Fibroblast of skin of left quadriceps (primary cell): ENCODE data around the gene AOPEP.

Experiments
- DNase-seq, 2 experiments: peaks; one replicate each; pipeline ENCODE4 v3.0.0-alpha.2; 2013; ENCODE audit warnings: low read depth in 2 of 2

The AOPEP gene

DNA sequence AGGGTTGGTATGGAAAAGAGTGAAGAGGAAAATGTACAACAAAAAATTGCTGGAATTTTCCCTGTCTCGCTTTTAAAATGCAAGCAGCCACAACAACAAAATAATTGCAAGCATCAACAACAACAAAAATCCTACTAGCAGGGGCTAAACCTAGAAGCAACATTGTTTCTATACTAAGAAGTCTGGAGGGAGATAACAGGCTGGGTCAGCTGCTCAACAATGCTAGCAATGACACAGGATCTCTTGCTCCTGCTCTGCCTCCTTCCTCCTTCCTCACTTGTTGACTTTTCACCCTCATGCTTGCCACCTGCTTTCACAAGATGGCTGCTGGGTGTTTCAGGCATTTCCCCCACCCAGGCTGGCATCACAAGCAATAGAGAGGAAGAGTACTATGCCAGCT is 7.6 kb upstream of the AOPEP start:
- DNase-seq, result no peak

DNA sequence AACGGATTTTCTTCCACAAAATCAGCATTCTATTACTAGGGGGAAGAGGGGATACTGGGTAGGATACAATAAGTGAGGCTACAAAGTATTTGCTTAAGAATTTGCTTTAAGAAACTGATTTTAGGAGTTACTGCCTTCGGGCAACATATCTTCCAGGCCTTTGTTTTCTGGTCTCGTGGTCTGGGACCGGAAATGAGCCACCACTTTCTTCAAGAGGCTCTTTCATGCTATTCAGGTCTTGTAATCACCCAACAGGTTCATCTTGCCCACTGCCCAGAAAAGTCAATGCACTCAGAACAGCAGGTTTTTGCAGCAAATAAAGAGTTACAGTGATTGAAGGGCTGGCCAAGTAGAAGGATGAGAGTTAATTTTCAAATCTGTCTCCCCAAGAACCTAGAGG is 6.6 kb upstream of the AOPEP start:
- no peak for DNase-seq

DNA sequence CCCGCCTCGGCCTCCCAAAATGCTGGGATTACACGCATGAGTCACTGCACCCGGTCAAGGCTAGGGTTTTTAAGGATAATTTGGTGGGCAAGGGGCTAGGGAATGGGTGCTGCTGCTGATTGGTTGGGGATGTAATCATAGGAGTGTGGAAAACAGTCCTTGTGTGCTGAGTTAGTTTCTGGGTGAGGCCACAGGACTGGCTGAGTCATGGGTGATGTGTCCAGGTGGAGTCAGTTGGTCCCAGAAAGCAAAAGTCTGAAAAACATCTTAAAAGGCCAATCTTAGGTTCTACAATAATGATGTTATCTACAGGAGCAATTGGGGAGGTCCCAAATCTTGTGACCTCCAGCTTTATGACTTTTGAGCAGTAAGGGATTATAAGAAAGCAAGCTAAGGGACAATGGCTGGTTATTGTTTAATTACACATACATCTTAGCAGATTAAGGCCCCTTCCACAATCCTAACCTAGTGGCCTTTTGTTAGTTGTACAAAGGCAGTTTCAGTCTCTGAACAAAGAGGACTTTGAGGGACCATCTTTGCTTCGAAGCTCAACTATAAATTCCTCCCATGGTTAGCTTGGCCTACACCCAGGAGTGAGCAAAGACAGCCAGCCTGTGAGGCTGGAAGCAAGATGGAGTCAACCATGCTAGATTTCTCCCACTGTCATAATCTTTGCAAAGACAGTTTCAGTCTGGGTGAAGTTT is 5.5 kb upstream of the AOPEP start:
- no peak for DNase-seq

DNA sequence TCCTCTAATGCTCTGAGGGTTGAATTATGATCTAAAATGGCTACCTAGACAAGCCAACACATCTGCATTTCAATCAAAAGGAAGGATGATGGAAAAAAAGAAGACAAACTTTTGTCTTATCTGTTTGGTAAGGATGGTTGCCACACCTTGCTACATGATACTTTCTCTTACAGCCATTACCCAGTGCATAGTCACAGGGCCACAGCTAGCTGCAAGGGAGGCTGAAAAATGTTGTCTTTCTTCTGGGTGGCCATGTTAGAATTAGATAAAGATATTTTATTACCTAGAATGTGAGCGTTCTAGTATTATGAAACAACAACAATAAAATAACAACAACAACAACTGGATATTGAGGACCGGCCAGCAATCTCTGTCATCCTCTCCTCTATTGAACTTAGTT is 4.7 kb upstream of the AOPEP start:
- DNase-seq, result no peak

DNA sequence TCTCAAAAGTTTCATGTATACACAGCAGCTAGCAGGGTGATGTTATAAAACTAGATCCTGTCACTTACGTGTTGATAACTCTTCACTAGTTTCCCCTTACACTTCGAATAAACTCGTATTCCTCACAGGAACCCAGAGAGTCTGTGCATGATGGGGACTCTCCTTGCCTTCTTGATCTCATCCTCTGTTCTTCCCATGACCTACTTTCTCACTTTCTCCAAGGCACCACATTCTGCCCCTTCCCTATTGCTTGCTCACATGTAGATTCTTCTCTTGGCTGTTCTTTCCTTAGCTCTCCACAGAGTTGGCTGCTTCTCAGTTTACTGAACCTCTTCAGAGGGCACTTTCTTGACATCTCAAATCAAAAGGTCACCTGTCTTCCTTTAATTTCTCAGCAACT is 1.2 kb upstream of the AOPEP start:
- no peak for DNase-seq

DNA sequence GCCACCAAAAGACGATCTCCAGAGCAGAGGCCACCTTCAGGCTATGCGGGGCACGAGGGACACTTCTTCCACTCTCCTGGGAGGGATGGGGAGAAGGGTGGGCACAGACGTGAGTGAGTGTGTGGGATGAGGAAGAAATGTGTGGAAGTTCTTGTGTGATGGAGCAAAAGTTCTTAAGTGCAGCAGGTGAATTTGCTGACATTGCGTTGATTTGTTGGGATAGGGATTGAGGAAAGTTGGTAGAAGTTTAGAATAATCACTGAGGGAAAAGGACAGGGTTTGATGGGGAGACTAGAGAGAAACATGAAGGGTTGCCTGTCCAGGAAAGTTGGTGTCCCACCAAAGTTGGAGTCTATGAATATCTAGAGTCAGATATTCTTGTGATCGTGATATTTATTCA is 2.2 kb downstream of the AOPEP start:
- DNase-seq, result no peak

DNA sequence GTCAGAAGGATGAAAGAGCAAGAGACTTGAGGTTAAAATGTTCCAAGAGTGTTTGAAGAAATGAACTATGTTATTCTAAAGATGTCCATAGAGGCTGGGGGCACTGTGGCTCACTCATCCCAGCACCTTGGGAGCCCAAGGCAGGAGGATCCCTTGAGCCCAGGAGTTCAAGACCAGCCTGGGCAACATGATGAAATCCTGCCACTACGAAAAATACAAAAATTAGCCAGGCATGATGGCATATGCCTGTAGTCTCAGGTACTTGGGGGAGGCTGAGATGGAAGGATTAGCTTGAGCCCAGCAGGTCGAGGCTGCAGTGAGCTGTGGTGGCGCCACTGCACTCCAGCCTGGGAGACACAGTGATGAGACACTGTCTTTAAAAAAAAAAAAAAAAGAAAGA is 2.7 kb downstream of the AOPEP start:
- DNase-seq, result no peak

DNA sequence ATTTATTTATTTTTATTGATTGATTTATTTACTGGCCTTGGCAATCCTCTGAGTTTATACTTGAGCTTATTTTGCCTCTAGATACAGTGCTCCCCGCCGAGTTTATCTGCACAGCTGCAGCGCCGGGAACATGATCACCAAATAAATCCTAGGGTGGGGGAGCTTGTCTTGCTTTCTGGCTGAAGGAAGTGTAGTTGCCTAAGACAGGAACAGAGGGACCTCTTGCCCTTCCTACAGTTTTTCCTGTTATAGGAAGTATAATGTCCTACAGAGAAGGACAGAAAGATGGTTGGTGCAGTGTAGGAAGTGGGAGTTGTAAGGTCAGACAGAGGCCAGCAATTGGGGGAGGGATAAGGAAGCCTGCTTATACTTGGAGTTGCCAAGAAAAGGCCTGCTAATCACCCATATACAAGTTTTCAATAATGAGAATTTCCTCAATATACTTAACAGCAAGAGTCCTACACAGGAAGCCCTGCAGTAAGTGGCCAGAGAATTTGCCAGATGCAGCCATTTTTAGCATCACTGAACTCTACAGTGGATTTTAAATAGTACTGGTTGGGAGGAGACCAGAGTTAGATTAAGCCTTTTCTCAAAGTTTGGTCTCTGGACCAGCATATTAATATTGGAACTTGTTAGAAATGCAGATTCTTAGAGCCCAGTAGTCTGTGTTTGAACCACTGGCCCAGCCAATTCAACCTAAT is 7.7 kb downstream of the AOPEP start:
- DNase-seq, result no peak

DNA sequence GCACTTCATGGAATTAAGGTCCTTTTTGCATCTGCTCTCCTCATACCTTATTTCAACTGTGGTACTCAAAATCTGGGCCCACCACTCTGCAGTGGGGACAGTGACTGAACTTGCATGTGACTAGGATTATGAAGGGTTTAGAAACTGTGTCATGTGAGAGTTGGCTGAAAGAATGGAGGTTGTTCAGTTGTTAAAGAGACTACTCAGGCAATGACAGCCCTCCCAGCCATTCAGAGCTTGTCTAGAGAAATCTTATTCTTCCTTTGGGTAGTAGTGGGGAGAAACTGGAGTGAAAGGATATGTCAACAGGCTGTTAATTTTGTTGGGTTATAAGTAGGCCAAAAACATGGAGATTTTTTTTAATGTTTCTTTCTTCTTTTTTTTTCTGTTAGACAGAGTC is 10.3 kb downstream of the AOPEP start:
- DNase-seq, result no peak

DNA sequence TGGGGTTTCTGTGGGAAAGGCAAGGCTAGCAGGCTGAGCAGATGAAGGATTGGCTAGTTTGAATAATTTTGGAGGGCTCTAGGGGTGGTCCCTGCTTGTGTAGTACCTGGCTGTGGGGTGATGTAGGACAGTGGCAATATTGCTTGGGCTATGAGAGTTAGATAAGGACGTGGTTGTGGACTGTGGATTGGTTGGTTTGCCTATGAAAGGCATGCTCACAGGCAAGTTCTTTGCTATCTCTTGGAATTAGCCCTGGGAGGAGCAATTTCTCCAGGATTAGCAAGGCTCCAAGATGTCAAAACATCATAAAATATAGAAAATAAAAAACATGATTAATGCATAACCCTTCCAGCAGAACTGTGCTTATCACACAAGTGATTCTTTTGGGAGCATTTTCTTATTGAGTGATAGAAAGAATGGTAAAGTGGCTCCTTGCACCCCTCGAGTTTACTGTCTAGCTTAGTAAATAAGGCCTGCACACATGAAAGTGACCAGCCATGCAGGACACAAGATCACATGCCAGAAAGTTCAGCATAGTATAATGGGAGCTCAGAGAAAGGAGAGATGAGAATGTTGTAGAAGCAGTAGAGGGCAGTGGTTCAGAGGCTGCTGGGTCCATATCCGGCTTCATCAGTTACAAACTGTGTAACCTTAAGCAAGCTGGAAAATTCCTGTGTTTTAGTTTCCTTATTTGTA is 13.8 kb downstream of the AOPEP start:
- DNase-seq, result no peak

DNA sequence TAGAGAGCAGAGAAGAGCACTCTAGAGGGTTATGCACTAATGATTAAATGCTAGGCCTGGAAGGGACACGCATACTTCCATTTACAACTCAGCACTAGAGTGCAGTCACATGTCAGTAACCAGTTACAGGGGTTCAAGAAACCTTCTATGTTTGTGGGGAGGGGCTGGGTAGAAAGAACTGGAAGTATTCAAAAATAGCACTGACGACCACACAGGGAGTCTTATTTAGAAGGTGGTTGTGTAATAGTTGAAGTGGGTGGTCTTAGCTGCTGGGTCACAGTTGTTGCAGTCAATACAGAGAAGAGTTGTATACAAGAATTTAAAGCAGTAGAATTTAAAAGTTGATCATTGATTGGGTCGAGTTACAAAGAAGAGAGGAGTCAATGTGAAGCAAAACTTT is 15.4 kb downstream of the AOPEP start:
- peak in 1 of 2 experiments; percentile 6 for DNase-seq

DNA sequence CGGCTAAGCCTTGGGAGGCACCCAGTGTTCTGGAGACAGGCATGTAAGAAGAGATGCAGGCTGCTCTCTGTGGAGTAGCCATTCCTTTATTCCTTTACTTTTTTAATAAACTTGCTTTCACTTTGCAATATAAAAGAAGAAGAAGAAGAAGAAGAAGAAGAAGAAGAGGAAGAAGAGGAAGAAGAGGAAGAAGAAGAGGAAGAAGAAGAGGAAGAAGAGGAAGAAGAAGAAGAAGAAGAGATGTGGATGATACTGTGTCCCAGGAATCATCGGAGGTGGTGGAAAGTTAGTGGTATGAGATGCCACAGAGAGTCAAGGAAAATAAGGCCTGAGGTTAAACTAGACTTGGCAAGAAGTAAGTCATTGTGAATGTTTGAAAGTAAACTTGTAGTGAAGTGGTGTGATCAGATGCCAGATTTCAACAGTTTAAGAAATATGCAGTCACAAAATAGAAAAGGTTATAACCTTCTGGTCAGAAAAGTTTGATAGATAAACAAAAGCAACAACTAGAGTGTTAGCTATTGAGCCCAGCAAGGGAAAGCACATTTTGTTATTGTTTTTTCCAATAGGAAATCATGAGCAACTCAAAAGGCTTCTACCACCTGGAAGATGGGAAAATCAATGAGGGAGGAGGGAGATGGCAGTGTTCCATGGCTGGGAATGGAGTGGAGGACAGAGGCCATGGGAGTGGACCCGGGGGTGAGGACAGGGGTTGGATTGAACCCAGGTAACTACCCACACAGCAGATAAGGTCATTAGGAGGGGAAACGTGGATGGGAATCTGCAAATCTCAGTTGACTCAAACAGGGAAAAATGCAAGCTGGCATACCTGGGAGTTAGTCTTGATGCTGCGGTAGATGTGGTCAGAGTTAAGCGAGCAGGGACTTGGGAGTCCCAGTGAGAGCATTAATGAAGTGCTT is 16.8 kb downstream of the AOPEP start:
- DNase-seq, result no peak

DNA sequence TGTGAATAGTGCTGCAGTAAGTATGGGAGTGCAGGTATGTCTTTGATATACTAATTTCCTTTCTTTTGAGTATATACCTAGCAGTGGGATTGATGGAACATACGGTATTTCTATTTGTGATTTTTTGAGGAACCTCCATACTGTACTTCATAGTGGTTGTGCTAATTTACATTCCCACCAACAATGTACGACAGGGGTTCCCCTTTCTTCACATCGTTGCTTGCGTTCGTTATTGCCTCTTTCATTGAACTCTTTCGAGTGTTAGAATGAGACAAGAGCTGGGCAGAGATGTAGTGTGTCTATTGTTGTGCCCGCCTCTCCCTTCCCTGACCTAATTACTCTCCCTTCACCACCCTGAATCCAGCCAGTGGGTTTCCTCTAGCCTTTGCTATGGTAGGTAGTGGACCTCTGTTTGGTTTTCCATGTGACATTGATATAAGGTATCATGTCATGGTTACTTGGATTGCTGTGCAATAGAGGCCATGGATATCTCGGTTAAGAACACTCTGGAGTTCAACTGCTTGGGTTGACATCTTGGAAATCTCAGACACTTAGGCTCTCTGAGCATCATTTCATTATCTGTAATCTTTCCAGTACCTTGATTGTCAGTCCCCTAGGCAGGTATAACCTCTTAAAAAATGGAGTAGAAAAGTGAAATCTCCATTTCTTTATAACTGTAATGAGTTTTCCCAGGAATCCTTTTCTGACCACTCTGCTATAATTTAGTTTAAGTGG is 19.5 kb downstream of the AOPEP start:
- no peak for DNase-seq

DNA sequence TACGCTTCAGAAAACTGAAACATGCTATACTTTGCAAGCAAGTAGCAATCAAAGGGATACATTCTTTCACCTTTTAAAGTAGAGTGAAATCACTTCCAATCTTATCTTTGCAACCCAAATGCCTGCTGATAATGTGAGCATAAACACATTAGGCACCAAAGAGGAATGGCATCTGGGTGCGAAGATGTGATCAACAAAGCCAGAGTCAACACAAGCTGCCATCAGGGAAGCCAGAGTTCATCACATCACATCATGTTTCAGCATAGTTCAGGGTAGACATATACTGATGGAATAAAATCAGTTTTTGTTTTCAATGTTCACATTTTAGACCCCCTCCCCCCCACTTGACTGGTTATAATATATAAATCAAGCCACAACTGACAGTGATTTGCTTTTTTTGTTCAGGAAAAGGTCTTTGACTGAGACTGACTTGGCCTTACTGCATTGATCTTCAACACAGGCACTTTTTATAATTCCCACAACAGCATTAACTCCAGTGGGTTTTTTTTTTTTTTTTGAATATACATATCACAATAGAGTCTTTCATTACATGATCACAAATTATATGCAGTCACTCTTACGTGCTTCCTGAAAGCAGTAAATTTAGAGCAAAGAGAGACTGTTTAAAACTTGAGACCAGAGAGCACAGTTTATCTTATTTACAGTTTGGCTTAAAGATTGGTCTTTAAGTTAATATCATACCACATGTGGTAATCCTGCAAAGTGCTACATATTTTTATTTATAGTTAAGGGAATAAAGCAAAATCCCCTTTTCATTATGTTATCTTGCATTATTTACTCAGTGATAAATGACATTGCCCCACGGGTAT is 20.3 kb downstream of the AOPEP start:
- no peak for DNase-seq

DNA sequence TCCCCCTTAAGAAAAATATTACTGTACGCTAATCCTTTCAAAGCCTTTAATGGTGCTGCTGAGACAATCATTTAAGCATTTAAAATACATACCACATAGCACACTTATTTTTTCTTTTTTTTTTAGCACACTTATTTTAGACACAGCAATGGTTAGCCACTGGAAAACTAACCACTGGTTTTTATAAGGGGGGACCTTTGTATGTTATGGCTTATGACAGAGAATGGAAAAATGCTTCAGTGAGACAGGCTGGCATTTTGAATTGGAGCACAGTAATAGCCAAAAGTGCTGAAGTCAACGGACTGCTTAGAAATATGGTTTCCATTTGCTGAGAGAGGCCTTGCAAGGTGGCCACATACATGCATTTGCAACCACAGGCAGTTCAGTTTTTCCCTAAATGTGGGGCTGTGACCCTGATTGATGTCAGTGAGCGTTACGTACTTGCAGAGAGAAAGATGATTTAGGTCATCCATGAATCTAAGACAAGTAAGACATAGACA is 28.5 kb downstream of the AOPEP start:
- peak; percentile 3 to 4 for DNase-seq

DNA sequence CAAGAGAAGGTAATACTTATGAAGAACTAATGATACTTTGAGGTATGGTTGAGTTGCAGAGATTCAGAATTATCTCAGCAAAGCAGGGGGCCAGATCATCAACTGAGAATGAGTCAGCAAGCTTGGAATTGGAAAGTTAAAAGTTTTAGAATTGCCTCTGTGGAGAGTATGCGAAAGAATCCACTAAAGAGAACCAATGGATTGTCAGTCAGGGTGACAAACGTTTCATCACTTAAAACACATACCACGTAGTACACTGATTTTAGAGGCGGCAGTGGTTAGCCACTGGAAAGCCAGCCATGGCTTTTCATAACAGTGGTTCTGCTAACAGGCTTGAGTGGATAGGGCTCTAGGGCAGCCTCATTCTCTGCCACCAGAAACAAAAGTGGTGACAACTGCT is 30.7 kb downstream of the AOPEP start:
- DNase-seq, result peak; percentile 65 to 67

DNA sequence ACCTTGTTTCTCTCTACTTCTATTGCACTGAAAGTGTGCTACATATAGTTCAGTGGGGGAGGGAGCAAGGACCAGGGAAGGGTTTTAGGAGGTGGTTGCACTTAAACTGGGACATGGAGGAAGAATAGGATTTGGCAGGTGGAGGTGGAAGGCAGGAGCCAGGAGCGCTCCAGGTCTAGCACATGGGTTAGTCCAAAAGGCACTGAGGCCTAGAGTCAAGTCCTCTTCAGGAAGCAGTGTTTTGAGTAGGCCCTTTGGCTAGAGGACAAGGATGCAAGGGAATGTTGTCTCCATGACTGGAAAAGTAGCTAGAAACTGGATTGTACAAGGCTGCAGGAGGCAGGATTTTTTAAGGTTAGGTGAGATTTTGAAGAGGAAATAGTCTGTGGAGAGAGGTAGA is 31.5 kb downstream of the AOPEP start:
- no peak for DNase-seq

DNA sequence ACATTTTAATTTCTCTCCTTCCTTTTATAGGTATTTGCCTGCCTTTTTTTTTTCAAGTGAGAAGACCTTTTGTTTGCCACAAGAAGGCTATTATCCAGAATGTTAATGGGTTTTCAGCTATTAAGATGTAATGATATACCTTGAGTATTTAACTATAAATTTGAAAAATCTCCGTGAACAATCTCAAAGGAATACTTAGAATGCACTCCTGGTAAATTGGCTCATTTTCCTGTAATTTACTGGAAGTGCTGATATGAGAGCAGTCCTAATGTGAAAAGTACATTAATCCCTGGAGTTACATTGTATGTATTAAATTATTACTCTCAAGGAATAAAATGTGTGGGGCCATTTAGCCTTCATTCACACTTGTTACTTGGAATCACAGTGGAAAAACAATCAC is 32.4 kb downstream of the AOPEP start:
- no peak for DNase-seq

DNA sequence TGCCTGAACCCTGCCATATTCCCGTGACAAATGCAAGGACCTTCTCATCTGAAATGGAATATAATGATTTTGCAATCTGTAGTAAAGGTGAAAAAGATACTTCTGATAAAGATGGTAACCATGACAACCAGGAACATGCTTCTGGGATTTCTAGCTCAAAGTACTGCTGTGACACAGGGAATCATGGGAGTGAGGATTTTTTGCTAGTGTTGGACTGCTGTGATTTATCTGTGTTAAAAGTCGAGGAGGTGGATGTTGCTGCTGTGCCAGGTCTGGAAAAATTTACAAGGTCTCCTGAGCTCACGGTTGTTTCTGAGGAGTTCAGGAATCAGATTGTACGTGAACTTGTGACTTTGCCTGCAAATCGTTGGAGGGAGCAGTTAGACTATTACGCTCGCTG is 33.5 kb downstream of the AOPEP start:
- DNase-seq, result no peak

DNA sequence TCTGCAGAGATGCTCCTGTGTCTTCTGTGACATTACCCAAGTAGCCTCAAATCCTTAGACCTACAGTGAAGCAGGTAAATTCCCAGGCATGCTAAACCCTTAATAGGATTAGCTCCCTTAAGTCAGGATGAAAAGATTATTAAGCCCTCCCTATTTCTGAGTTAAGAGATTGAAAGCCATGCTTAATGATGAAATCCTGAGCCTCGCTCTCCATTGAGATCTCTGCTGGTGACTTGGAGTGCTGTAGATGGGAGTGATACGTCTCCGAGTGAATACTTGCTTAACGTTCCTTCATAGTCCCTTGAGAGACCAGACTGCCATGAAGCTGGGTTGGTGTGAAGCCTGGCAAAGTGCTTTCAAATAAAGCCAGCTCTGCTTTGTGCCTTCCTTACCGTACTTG is 34.2 kb downstream of the AOPEP start:
- DNase-seq, result no peak
